CD4-positive, alpha-beta memory T cell (primary cell): Measurements from ENCODE around the gene CENPP. TPM values are rescaled to one million over a fixed set of nuclear protein-coding genes. Genes with fewer than 3 reads are reported as not detected.

Experiments used
- CTCF ChIA-PET: fragments of 350-600 bp; sonication (Branson Sonifier 250); formaldehyde crosslinking; loops from one replicate; lab custom pipeline; 2021; ENCODE audit warnings: inconsistent platforms; ENCODE audit not compliant: partially characterized antibody; lab: Charles Lee
- POLR2A ChIA-PET: fragments of 350-600 bp; sonication (Branson Sonifier 250); formaldehyde crosslinking; loops from one replicate; lab custom pipeline; 2021; ENCODE audit not compliant: partially characterized antibody; lab: Charles Lee
- DNase-seq, 5 donors: peaks; one replicate each; pipeline versions ENCODE4 v3.0.0 to v3.0.0-alpha.2; 2020 to 2022; ENCODE audit warnings: mixed read lengths in 1 of 5
- H3K27ac ChIP-seq: one replicate; pipeline ENCODE4 v1.7.0; 2013; ENCODE audit warnings: low read depth, low read length
- H3K27me3 ChIP-seq: 2 replicates; pipeline ENCODE4 v1.7.0; 2013; ENCODE audit warnings: mild to moderate bottlenecking, low read length, moderate library complexity; ENCODE audit not compliant: insufficient read depth
- H3K36me3 ChIP-seq: 2 replicates; pipeline ENCODE4 v1.7.0; 2013; ENCODE audit warnings: mild to moderate bottlenecking, low read length, moderate library complexity; ENCODE audit not compliant: insufficient read depth
- H3K4me1 ChIP-seq: 2 replicates; pipeline ENCODE4 v1.7.0; 2013; ENCODE audit warnings: mild to moderate bottlenecking, low read length, moderate library complexity; ENCODE audit not compliant: insufficient read depth
- H3K4me3 ChIP-seq, 2 donors: one replicate each; pipeline ENCODE4 v1.7.0; 2013; ENCODE audit warnings: low read length in 2 of 2, mild to moderate bottlenecking in 1 of 2
- H3K9me3 ChIP-seq, 2 donors: one replicate each; pipeline ENCODE4 v1.7.0; 2013; ENCODE audit warnings: low read length in 2 of 2, control low read depth in 1 of 2; ENCODE audit not compliant: control insufficient read depth in 1 of 2
- H3K27ac Mint-ChIP-seq, 7 donors: one replicate each; pipeline ENCODE4 v1.8.0; 2020 to 2021; ENCODE audit warnings: mixed read lengths in 7 of 7, mild to moderate bottlenecking in 6 of 7, inconsistent platforms in 3 of 7, moderate library complexity in 3 of 7
- H3K27me3 Mint-ChIP-seq, 2 donors: one replicate each; pipeline ENCODE4 v1.8.0; 2020 to 2021; ENCODE audit warnings: mixed read lengths in 2 of 2
- H3K36me3 Mint-ChIP-seq, 2 donors: one replicate each; pipeline ENCODE4 v1.8.0; 2020 to 2021; ENCODE audit warnings: mixed read lengths in 2 of 2, inconsistent platforms in 1 of 2, mild to moderate bottlenecking in 1 of 2
- H3K4me1 Mint-ChIP-seq, 4 donors: one replicate each; pipeline ENCODE4 v1.8.0; 2020 to 2021; ENCODE audit warnings: mixed read lengths in 4 of 4, mild to moderate bottlenecking in 1 of 4
- H3K4me3 Mint-ChIP-seq, 8 donors: one replicate each; pipeline ENCODE4 v1.8.0; 2020 to 2021; ENCODE audit warnings: mixed read lengths in 8 of 8, mild to moderate bottlenecking in 7 of 8, moderate library complexity in 6 of 8, inconsistent platforms in 3 of 8
- H3K9me3 Mint-ChIP-seq, 8 donors: one replicate each; pipeline ENCODE4 v1.8.0; 2020 to 2021; ENCODE audit warnings: mixed read lengths in 8 of 8, mild to moderate bottlenecking in 5 of 8, inconsistent platforms in 3 of 8, moderate library complexity in 1 of 8
- intact Hi-C: fragments of 100-400 bp; cut with micrococcal nuclease; formaldehyde crosslinking; loops from one replicate; pipeline ENCODE4 v1.15.1; 2023
- polyA plus RNA-seq, 2 donors: library from polyadenylated mRNA; unstranded; fragments of 300-500 nt; fragmentation: Illumina TruSeq; gene quantifications; one replicate each; pipeline ENCODE4 v1.2.3, GENCODE V29; 2021
- total RNA-seq, 2 experiments: library from RNA; stranded (reverse); gene quantifications; one replicate each; pipeline ENCODE4 v1.2.3, GENCODE V29; 2021

The CENPP gene
- total and polyA plus RNA-seq, 4 experiments from 2014 or later, result 0.55 to 9.5 (median 3.4) TPM

DNA sequence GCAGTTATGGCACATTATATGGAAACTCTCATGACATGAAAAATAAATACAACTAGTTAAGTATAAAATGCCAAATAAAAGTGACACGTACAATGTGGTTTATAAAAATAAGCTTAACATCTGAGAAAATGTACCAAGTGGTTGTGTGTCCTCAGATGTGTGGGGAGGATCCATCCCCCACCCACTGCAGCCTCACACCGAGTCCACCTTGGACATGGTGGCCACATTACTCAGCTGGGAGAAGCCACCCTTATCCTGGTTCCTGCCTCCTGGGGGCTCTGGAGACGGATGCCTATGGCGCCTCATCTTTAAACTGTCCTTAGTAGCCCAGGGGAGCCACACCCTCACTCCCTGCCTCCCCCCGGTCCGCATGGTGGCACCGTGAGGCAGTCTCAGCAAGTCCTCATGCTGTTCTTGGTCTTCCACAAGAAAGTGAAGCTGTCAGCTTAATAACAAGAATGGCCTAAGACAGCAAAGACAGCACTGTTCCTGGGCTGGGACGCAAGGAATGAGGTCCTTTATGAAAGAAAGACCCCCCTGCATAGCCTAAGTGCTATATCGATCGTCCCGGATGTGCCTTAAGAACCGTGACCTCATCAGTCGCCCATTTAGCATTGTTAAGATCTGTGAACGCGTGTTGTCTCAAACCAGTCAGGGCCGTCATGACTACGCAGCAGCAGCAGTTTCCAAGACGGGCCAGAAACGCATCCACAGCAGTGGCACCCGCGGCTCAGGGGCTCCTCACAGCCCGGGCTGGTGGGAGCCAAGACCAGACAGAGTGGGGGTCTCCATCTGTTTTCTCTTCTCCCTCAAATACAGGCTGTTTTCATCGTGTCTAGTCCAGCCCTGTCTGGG is 287.7 kb downstream of the CENPP start:
- Mint-ChIP-seq H3K4me1 (no peaks in the 10 kb centered on the region), H3K9me3 (no peaks in the 10 kb centered on the region), H3K27me3 (no peaks in the 10 kb centered on the region), H3K27ac (no peak overlapping the region), H3K4me3 (no peak overlapping the region), H3K36me3 (peaks cover 33 to 63% of the 10 kb centered on the region in 2 donors)
- no peaks in the 10 kb centered on the region for H3K27me3 ChIP-seq
- CTCF ChIA-PET, result no interaction called here
- no peaks in the 10 kb centered on the region for H3K9me3 ChIP-seq
- no peak for DNase-seq
- H3K4me3 ChIP-seq, result no peak overlapping the region
- H3K36me3 ChIP-seq, result peaks cover 34% of the 10 kb centered on the region
- intact Hi-C loops, result no loop called here
- POLR2A ChIA-PET, result no interaction called here
- H3K4me1 ChIP-seq, result no peaks in the 10 kb centered on the region
- H3K27ac ChIP-seq, result no peak overlapping the region

GRCh38 chr9:92614123-92614510 is 288.4 kb downstream of the CENPP start:
- intact Hi-C loops, result no loop called here
- Histone ChIP-seq H3K4me1 (no peaks in the 10 kb centered on the region), H3K27ac (no peak overlapping the region), H3K4me3 (no peak overlapping the region), H3K27me3 (no peaks in the 10 kb centered on the region), H3K36me3 (peaks cover 39% of the 10 kb centered on the region), H3K9me3 (no peaks in the 10 kb centered on the region)
- ChIA-PET POLR2A (no interaction called here), CTCF (no interaction called here)
- Mint-ChIP-seq H3K36me3 (peaks cover 39 to 69% of the 10 kb centered on the region in 2 donors), H3K27ac (no peak overlapping the region), H3K4me1 (no peaks in the 10 kb centered on the region), H3K27me3 (no peaks in the 10 kb centered on the region), H3K9me3 (no peaks in the 10 kb centered on the region), H3K4me3 (no peak overlapping the region)
- no peak for DNase-seq

DNA sequence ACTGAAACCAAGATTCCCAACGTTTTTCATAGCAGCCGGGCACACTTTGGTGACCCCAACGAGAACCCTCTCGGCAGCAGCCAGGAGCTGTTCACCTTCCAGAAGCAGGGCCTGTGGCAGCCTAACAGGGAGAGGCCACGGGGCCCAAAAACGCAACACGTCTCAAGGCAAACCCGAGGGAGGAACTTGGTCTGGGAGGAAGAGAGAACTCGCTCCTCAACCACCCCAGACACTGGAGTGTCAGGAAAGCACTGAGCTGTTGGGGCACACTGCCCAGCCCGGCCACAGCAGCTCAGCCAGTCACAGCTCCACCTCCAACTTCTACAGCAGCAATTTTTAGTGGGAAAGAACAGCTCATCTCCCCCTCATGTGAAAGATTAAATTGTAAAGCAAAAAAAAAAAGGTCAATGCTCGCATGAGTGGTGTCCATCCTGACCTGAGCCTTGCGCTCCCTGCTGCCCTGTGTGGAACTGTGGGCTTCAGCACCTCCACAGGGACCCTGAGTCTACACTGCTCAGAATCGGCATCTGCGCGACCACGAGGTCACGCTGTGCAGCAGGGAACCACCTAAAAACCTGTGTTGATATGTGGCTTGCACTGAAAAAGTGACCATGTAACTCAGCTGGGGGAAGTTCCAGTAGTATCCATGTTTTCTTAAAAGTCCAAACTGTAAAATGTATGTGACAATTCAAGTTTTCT is 289.2 kb downstream of the CENPP start:
- Histone ChIP-seq H3K4me3 (no peak overlapping the region), H3K9me3 (no peaks in the 10 kb centered on the region), H3K27ac (no peak overlapping the region), H3K4me1 (no peaks in the 10 kb centered on the region), H3K27me3 (no peaks in the 10 kb centered on the region), H3K36me3 (peaks cover 43% of the 10 kb centered on the region)
- intact Hi-C loops, result no loop called here
- DNase-seq, result no peak
- H3K27me3 Mint-ChIP-seq, result no peaks in the 10 kb centered on the region
- H3K9me3 Mint-ChIP-seq, result no peaks in the 10 kb centered on the region
- H3K4me1 Mint-ChIP-seq, result no peaks in the 10 kb centered on the region
- no peak overlapping the region for H3K4me3 Mint-ChIP-seq
- peaks cover 42 to 73% of the 10 kb centered on the region in 2 donors for H3K36me3 Mint-ChIP-seq
- peak overlapping the region in 1 of 7 donors; percentile 32 for H3K27ac Mint-ChIP-seq
- POLR2A ChIA-PET, result no interaction called here
- CTCF ChIA-PET, result no interaction called here

DNA sequence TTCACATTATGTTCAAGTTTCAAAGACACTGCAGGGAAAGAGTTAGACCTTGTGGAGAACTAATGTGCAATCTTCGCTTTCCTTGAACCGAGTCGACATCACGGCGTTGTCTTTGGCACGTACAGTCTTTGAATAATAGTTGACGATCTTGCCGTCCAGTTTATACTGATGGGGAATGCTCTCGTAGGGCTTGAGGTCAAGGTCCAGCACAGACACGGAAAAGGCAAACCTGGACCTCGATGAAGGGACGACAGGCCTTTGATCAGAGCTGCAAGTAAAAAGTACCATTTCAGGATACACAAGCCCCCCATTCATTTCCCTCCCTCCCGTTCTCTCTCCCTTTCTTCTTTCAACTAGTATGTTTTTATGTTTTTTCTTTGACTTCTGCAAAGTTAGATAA is 290.0 kb downstream of the CENPP start:
- CTCF ChIA-PET, result no interaction called here
- H3K4me3 ChIP-seq, result no peak overlapping the region
- H3K36me3 Mint-ChIP-seq, result peaks cover 47 to 81% of the 10 kb centered on the region in 2 donors
- no peaks in the 10 kb centered on the region for H3K9me3 ChIP-seq
- no peak overlapping the region for H3K4me3 Mint-ChIP-seq
- POLR2A ChIA-PET, result no interaction called here
- no peak overlapping the region for H3K27ac Mint-ChIP-seq
- H3K27me3 Mint-ChIP-seq, result no peaks in the 10 kb centered on the region
- H3K4me1 ChIP-seq, result no peaks in the 10 kb centered on the region
- no peaks in the 10 kb centered on the region for H3K27me3 ChIP-seq
- peaks cover 43% of the 10 kb centered on the region for H3K36me3 ChIP-seq
- no peak overlapping the region for H3K27ac ChIP-seq
- no peaks in the 10 kb centered on the region for H3K9me3 Mint-ChIP-seq
- intact Hi-C loops, result no loop called here
- H3K4me1 Mint-ChIP-seq, result no peaks in the 10 kb centered on the region
- DNase-seq, result no peak

GRCh38 chr9:92616199-92616641 is 290.5 kb downstream of the CENPP start:
- Histone ChIP-seq H3K27ac (no peak overlapping the region), H3K4me1 (no peaks in the 10 kb centered on the region), H3K27me3 (no peaks in the 10 kb centered on the region), H3K9me3 (no peaks in the 10 kb centered on the region), H3K4me3 (no peak overlapping the region), H3K36me3 (peaks cover 43% of the 10 kb centered on the region)
- intact Hi-C loops, result no loop called here
- POLR2A ChIA-PET, result no interaction called here
- no peak overlapping the region for H3K4me3 Mint-ChIP-seq
- no peaks in the 10 kb centered on the region for H3K4me1 Mint-ChIP-seq
- no peaks in the 10 kb centered on the region for H3K9me3 Mint-ChIP-seq
- peaks cover 43 to 82% of the 10 kb centered on the region in 2 donors for H3K36me3 Mint-ChIP-seq
- CTCF ChIA-PET, result interaction anchor here (1.1 kb wide), 1 partner anchor 16 kb away, joined by 3 read pairs; no protein-coding TSS in a partner anchor
- DNase-seq, result no peak
- H3K27ac Mint-ChIP-seq, result no peak overlapping the region
- H3K27me3 Mint-ChIP-seq, result no peaks in the 10 kb centered on the region

DNA sequence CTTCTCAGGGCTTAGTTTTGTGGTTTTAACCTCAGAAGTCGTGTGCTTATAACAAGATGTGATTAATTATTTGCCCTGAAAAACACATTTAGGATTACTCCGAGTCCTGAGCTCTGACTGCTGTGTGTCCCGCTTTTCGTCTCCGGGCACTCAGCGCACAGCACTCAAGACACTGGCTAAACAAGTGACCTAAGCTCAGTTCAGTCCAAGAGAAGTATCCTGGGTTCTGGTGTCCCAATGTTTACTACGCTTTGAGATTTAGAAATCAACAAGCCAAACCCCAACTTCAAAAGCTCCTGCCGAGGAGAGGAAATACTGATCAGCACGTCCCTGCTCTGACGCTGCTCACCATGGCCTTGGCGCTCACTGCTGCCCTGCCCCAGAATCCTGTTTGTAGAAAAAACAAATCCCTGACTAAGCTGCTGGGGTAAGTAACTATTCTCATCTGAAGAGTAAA is 290.9 kb downstream of the CENPP start:
- CTCF ChIA-PET, result interaction anchor here (0.6 to 1.1 kb wide), 2 partner anchors 16 to 22 kb away, joined by 3 read pairs; no protein-coding TSS in a partner anchor
- H3K36me3 Mint-ChIP-seq, result peaks cover 39 to 81% of the 10 kb centered on the region in 2 donors
- intact Hi-C loops, result no loop called here

GRCh38 chr9:92617195-92617813 is 291.6 kb downstream of the CENPP start:
- H3K27me3 ChIP-seq, result no peaks in the 10 kb centered on the region
- no peak for DNase-seq
- intact Hi-C loops, result no loop called here
- Mint-ChIP-seq H3K9me3 (no peaks in the 10 kb centered on the region), H3K27ac (peak overlapping the region in 1 of 7 donors; percentile 59), H3K4me3 (no peak overlapping the region), H3K27me3 (no peaks in the 10 kb centered on the region), H3K4me1 (no peaks in the 10 kb centered on the region), H3K36me3 (peaks cover 32 to 76% of the 10 kb centered on the region in 2 donors)
- no peaks in the 10 kb centered on the region for H3K9me3 ChIP-seq
- H3K4me3 ChIP-seq, result no peak overlapping the region
- H3K4me1 ChIP-seq, result no peaks in the 10 kb centered on the region
- H3K36me3 ChIP-seq, result peaks cover 43% of the 10 kb centered on the region
- ChIA-PET CTCF (interaction anchor here (0.6 to 1.1 kb wide), 2 partner anchors 17 to 22 kb away, joined by 3 read pairs; no protein-coding TSS in a partner anchor), POLR2A (no interaction called here)
- no peak overlapping the region for H3K27ac ChIP-seq

More for the DNA sequence above, 290.9 kb downstream of the CENPP start:
- H3K4me3 ChIP-seq, result no peak overlapping the region
- DNase-seq, result no peak
- POLR2A ChIA-PET, result no interaction called here
- H3K9me3 ChIP-seq, result no peaks in the 10 kb centered on the region
- H3K36me3 ChIP-seq, result peaks cover 43% of the 10 kb centered on the region
- no peak overlapping the region for H3K27ac ChIP-seq
- Mint-ChIP-seq H3K27ac (peak overlapping the region in 1 of 7 donors; percentile 2), H3K4me3 (no peak overlapping the region), H3K4me1 (no peaks in the 10 kb centered on the region), H3K27me3 (no peaks in the 10 kb centered on the region), H3K9me3 (no peaks in the 10 kb centered on the region)
- no peaks in the 10 kb centered on the region for H3K4me1 ChIP-seq
- no peaks in the 10 kb centered on the region for H3K27me3 ChIP-seq
